ENCODE results near the gene PRICKLE4. TPM values are rescaled to one million over a fixed set of nuclear protein-coding genes. Genes with fewer than 3 reads are reported as not detected.

The PRICKLE4 gene
- total and polyA plus RNA-seq, 2 experiments from 2014 or later = 0.80 to 4.0 TPM

- Histone ChIP-seq H3K27ac (no peak overlapping the region), H3K4me1 (ENCODE audit: insufficient read depth) (peaks cover 3% of the 10 kb centered on the region), H3K9me2 (replicated peaks; ENCODE audit: insufficient read depth) (no peaks in the 10 kb centered on the region), H3K9me3 (ENCODE audit: low read depth) (no peaks in the 10 kb centered on the region), H3K27me3 (no peaks in the 10 kb centered on the region), H3K79me2 (peaks cover 25% of the 10 kb centered on the region), H3K4me2 (no peak overlapping the region), H4K20me1 (ENCODE audit: insufficient read depth, poor library complexity, severe bottlenecking) (no peaks in the 10 kb centered on the region), H2AFZ (no peak overlapping the region), H3K36me3 (replicated peaks; ENCODE audit: insufficient read depth, low read depth) (no peaks in the 10 kb centered on the region), H3K4me3 (no peak overlapping the region)
- TF ChIP-seq, protein P1, sequence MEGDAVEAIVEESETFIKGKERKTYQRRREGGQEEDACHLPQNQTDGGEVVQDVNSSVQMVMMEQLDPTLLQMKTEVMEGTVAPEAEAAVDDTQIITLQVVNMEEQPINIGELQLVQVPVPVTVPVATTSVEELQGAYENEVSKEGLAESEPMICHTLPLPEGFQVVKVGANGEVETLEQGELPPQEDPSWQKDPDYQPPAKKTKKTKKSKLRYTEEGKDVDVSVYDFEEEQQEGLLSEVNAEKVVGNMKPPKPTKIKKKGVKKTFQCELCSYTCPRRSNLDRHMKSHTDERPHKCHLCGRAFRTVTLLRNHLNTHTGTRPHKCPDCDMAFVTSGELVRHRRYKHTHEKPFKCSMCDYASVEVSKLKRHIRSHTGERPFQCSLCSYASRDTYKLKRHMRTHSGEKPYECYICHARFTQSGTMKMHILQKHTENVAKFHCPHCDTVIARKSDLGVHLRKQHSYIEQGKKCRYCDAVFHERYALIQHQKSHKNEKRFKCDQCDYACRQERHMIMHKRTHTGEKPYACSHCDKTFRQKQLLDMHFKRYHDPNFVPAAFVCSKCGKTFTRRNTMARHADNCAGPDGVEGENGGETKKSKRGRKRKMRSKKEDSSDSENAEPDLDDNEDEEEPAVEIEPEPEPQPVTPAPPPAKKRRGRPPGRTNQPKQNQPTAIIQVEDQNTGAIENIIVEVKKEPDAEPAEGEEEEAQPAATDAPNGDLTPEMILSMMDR (IDR thresholded peaks at IDR 0.05; ENCODE audit: poor library complexity) = no peak
- TF ChIP-seq EZH2 (IDR thresholded peaks at IDR 0.05; ENCODE audit: borderline replicate concordance) (no peak), EZH2phosphoT487 (IDR thresholded peaks at IDR 0.05; ENCODE audit: low read depth, severe bottlenecking, unreplicated experiment) (no peak)
- 100% methylated on average over 1 of the region's 1 CpG for WGBS (ENCODE audit: low lambda C conversion rate, missing lambda C conversion rate)
- no peak for DNase-seq (ENCODE audit: low spot score)
These were observed 9.5 kb downstream of the PRICKLE4 start for GRCh38 chr6:41790045-41790444.

- Histone ChIP-seq H3K4me1 (ENCODE audit: insufficient read depth) (no peaks in the 10 kb centered on the region), H3K9me3 (ENCODE audit: low read depth) (no peaks in the 10 kb centered on the region), H3K9me2 (replicated peaks; ENCODE audit: insufficient read depth) (no peaks in the 10 kb centered on the region), H2AFZ (no peak overlapping the region), H4K20me1 (ENCODE audit: insufficient read depth, poor library complexity, severe bottlenecking) (no peaks in the 10 kb centered on the region), H3K79me2 (peaks cover 25% of the 10 kb centered on the region), H3K4me3 (no peak overlapping the region), H3K36me3 (replicated peaks; ENCODE audit: insufficient read depth, low read depth) (no peaks in the 10 kb centered on the region), H3K4me2 (no peak overlapping the region), H3K27me3 (no peaks in the 10 kb centered on the region), H3K27ac (no peak overlapping the region)
- DNase-seq (ENCODE audit: low spot score) = no peak
- TF ChIP-seq EZH2phosphoT487 (IDR thresholded peaks at IDR 0.05; ENCODE audit: low read depth, severe bottlenecking, unreplicated experiment) (no peak), EZH2 (IDR thresholded peaks at IDR 0.05; ENCODE audit: borderline replicate concordance) (no peak)
- TF ChIP-seq, protein P1 (IDR thresholded peaks at IDR 0.05; ENCODE audit: poor library complexity) = no peak
- WGBS (ENCODE audit: low lambda C conversion rate, missing lambda C conversion rate) = 95% methylated on average over 1 of the region's 1 CpG
These were observed 10.7 kb downstream of the PRICKLE4 start for GRCh38 chr6:41791305-41791704.

DNA sequence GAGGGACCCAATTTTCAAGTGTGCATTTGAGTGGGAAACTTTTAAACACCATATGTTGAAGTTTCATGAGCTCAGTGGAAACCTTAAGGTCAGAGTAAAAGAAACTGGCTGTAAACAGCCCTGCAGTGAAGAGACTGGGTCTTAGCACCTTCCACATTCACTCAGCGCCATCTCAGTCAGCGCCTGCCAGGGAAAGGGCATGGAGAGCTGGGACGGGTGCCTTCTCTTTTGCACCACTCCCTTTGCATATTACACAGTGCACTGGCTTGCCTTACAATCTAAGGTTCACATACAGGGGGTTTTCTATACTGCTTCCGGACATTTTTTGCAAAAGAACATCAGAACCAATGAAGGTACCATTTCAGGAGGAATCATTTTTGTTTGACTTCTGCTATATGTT is 11.4 kb downstream of the PRICKLE4 start:
- H3K4me2 ChIP-seq = no peak overlapping the region
- no peaks in the 10 kb centered on the region for H3K27me3 ChIP-seq
- DNase-seq (ENCODE audit: low spot score) = no peak
- H3K36me3 ChIP-seq (replicated peaks; ENCODE audit: insufficient read depth, low read depth) = no peaks in the 10 kb centered on the region
- H3K9me2 ChIP-seq (replicated peaks; ENCODE audit: insufficient read depth) = no peaks in the 10 kb centered on the region
- H3K27ac ChIP-seq = no peak overlapping the region
- peaks cover 25% of the 10 kb centered on the region for H3K79me2 ChIP-seq
- H3K4me1 ChIP-seq (ENCODE audit: insufficient read depth) = no peaks in the 10 kb centered on the region
- H4K20me1 ChIP-seq (ENCODE audit: insufficient read depth, poor library complexity, severe bottlenecking) = no peaks in the 10 kb centered on the region
- WGBS (ENCODE audit: low lambda C conversion rate, missing lambda C conversion rate) = 94% methylated on average over 4 of the region's 4 CpGs
- no peak overlapping the region for H2AFZ ChIP-seq
- no peak overlapping the region for H3K4me3 ChIP-seq
- TF ChIP-seq, protein P1 (IDR thresholded peaks at IDR 0.05; ENCODE audit: poor library complexity) = no peak
- TF ChIP-seq EZH2 (IDR thresholded peaks at IDR 0.05; ENCODE audit: borderline replicate concordance) (no peak), EZH2phosphoT487 (IDR thresholded peaks at IDR 0.05; ENCODE audit: low read depth, severe bottlenecking, unreplicated experiment) (no peak)
- no peaks in the 10 kb centered on the region for H3K9me3 ChIP-seq (ENCODE audit: low read depth)

- H3K36me3 ChIP-seq (replicated peaks; ENCODE audit: insufficient read depth, low read depth) = no peaks in the 10 kb centered on the region
- WGBS (ENCODE audit: low lambda C conversion rate, missing lambda C conversion rate) = 95% methylated on average over 2 of the region's 2 CpGs
These were observed 15.9 kb downstream of the PRICKLE4 start for GRCh38 chr6:41796474-41796873.

More at GRCh38 chr6:41796474-41796873, 15.9 kb downstream of the PRICKLE4 start:
- no peak for DNase-seq (ENCODE audit: low spot score)
- TF ChIP-seq EZH2 (IDR thresholded peaks at IDR 0.05; ENCODE audit: borderline replicate concordance) (no peak), EZH2phosphoT487 (IDR thresholded peaks at IDR 0.05; ENCODE audit: low read depth, severe bottlenecking, unreplicated experiment) (no peak)
- TF ChIP-seq, protein P1 (IDR thresholded peaks at IDR 0.05; ENCODE audit: poor library complexity) = no peak
- H3K9me2 ChIP-seq (replicated peaks; ENCODE audit: insufficient read depth) = no peaks in the 10 kb centered on the region
- H3K4me3 ChIP-seq = no peak overlapping the region
- H2AFZ ChIP-seq = no peak overlapping the region
- H3K4me1 ChIP-seq (ENCODE audit: insufficient read depth) = no peaks in the 10 kb centered on the region
- H4K20me1 ChIP-seq (ENCODE audit: insufficient read depth, poor library complexity, severe bottlenecking) = no peaks in the 10 kb centered on the region
- H3K79me2 ChIP-seq = no peaks in the 10 kb centered on the region
- no peaks in the 10 kb centered on the region for H3K27me3 ChIP-seq
- H3K9me3 ChIP-seq (ENCODE audit: low read depth) = no peaks in the 10 kb centered on the region
- H3K27ac ChIP-seq = no peak overlapping the region
- no peak overlapping the region for H3K4me2 ChIP-seq
